DMS79 treated with DMSO at 0.1 percent for 48 hours (cell line): ENCODE data around the gene SYAP1.
"Not testable (repeated sequence)": the region's sequence is repeated elsewhere in the genome, so short reads cannot be mapped to it uniquely, and the experiment has no call there.

Experiments used
- DNase-seq: peaks from one replicate; lab custom pipeline; 2025; lab: John Stamatoyannopoulos, UW

Gene SYAP1

GRCh38 chrX:16779815-16780214, 60.4 kb downstream of the SYAP1 start:
- not testable (repeated sequence) for DNase-seq

- no peak for DNase-seq
Observed at GRCh38 chrX:16783452-16783851, 64.0 kb downstream of the SYAP1 start.

GRCh38 chrX:16784440-16784839, 65.0 kb downstream of the SYAP1 start:
- not testable (repeated sequence) for DNase-seq

- DNase-seq = no peak
Observed at GRCh38 chrX:16785247-16786138, 66.1 kb downstream of the SYAP1 start.

- DNase-seq = peak; percentile 81
Observed at GRCh38 chrX:16786139-16786790, 66.9 kb downstream of the SYAP1 start, which contains the start of gene TXLNG. Gene TXLNG, plus strand, starts transcription at chrX:16786466. Its CDS starts 22 bp downstream, at chrX:16786488.

GRCh38 chrX:16786791-16787735, 67.7 kb downstream of the SYAP1 start:
- DNase-seq = no peak

- DNase-seq = no peak
Observed at GRCh38 chrX:16788477-16788876, 69.1 kb downstream of the SYAP1 start.

GRCh38 chrX:16796298-16796697, 76.9 kb downstream of the SYAP1 start:
- no peak for DNase-seq

GRCh38 chrX:16797358-16797757, 77.9 kb downstream of the SYAP1 start:
- DNase-seq = no peak

GRCh38 chrX:16797841-16798240, 78.4 kb downstream of the SYAP1 start:
- DNase-seq = no peak

GRCh38 chrX:16804923-16805464, 85.6 kb downstream of the SYAP1 start:
- DNase-seq = no peak

- no peak for DNase-seq
Observed at GRCh38 chrX:16807548-16807947, 88.1 kb downstream of the SYAP1 start.

GRCh38 chrX:16807976-16808542, 88.6 kb downstream of the SYAP1 start:
- no peak for DNase-seq

GRCh38 chrX:16814597-16814996, 95.2 kb downstream of the SYAP1 start:
- no peak for DNase-seq
